Panc1 (cell line): Measurements from ENCODE around the gene MACROD2. TPM values are rescaled to one million over a fixed set of nuclear protein-coding genes. Genes with fewer than 3 reads are reported as not detected.

Source experiments
- ATAC-seq: fragments of 200-7000 bp; cut with Tn5 transposase; 2 replicates; pipeline ENCODE4 v1.9.1; 2020; ENCODE audit warnings: mild to moderate bottlenecking, moderate library complexity
- BruUV-seq: library from RNA; stranded (reverse); fragments of 400-500 nt; replicated peaks from 2 replicates; lab custom pipeline; 2021; lab: Mats Ljungman, UMichigan
- CTCF ChIA-PET: fragments of 300-600 bp; sonication (Branson Sonifier 250); formaldehyde crosslinking; loops from one replicate; lab custom pipeline; 2022; ENCODE audit warnings: antibody characterized with exemption; lab: Charles Lee
- POLR2A ChIA-PET: fragments of 300-600 bp; sonication (Branson Sonifier 250); formaldehyde crosslinking; loops from one replicate; lab custom pipeline; 2022; ENCODE audit warnings: antibody characterized with exemption; lab: Charles Lee
- DNase-seq: peaks from one replicate; pipeline ENCODE4 v3.0.0-alpha.2; 2010; ENCODE audit warnings: low read depth, low spot score
- H3K27ac ChIP-seq: 2 replicates; pipeline ENCODE4 v1.5.1; 2011; ENCODE audit warnings: mild to moderate bottlenecking, low read length, inconsistent platforms
- H3K27me3 ChIP-seq: fragments of 200-500 bp; sonication (Bioruptor generic); 2 replicates; pipeline ENCODE4 v1.6.0; 2014; ENCODE audit warnings: low read length, inconsistent platforms; ENCODE audit not compliant: control insufficient read depth, insufficient read depth
- H3K36me3 ChIP-seq: fragments of 200-500 bp; sonication (Bioruptor generic); 2 replicates; pipeline ENCODE4 v1.5.1; 2014; ENCODE audit warnings: inconsistent platforms, mild to moderate bottlenecking, low read length, moderate library complexity; ENCODE audit not compliant: control insufficient read depth, insufficient read depth
- H3K4me1 ChIP-seq: 2 replicates; pipeline ENCODE4 v1.5.1; 2011; ENCODE audit warnings: inconsistent platforms, mild to moderate bottlenecking, low read length, moderate library complexity; ENCODE audit not compliant: control insufficient read depth, insufficient read depth
- H3K4me3 ChIP-seq, 2 experiments: 2 replicates each; pipeline ENCODE4 v1.5.1; 2011 to 2012; ENCODE audit warnings: low read depth in 2 of 2, low read length in 2 of 2, mild to moderate bottlenecking in 2 of 2, inconsistent platforms in 1 of 2, moderate library complexity in 1 of 2
- H3K9me3 ChIP-seq: fragments of 200-500 bp; sonication (Bioruptor generic); 2 replicates; pipeline ENCODE4 v1.5.1; 2014; ENCODE audit warnings: low read depth, mild to moderate bottlenecking, inconsistent platforms, low read length, moderate library complexity; ENCODE audit not compliant: control insufficient read depth, insufficient read depth
- POLR2AphosphoS5 ChIP-seq: IDR thresholded peaks from 2 replicates; pipeline ENCODE4 v1.6.1; 2012; ENCODE audit warnings: mild to moderate bottlenecking, low read depth, low read length, moderate library complexity
- SIN3A ChIP-seq: IDR thresholded peaks from 2 replicates; pipeline ENCODE4 v1.6.1; 2012; ENCODE audit warnings: low read depth, mild to moderate bottlenecking, low read length, moderate library complexity, borderline replicate concordance; ENCODE audit not compliant: insufficient read depth
- TCF7L2 ChIP-seq: IDR thresholded peaks from 2 replicates; pipeline ENCODE4 v1.6.1; 2011; ENCODE audit warnings: mild to moderate bottlenecking, low read depth, low read length, inconsistent platforms
- in situ Hi-C: cut with HindIII; loops from 2 replicates; pipeline ENCODE4 v1.10.0; 2016; ENCODE audit warnings: low sequenced_read_pairs, low pct_unique_long_range_greater_than_20kb
- intact Hi-C: fragments of 100-400 bp; cut with micrococcal nuclease; formaldehyde crosslinking; loops from one replicate; pipeline ENCODE4 v1.10.0; 2022; ENCODE audit not compliant: unreplicated experiment
- total RNA-seq: library from RNA; stranded (reverse); gene quantifications from one replicate; pipeline ENCODE4 v1.2.1, GENCODE V29; 2021; ENCODE audit not compliant: unreplicated experiment
- TF ChIP-seq, protein P1 (sequence below), 2 experiments: IDR thresholded peaks; 2 replicates each; pipeline ENCODE4 v1.6.1; 2011 to 2012; ENCODE audit warnings: low read depth in 2 of 2, control low read depth in 1 of 2, low read length in 1 of 2, mild to moderate bottlenecking in 1 of 2, moderate library complexity in 1 of 2; ENCODE audit not compliant: insufficient read depth in 1 of 2
- TF ChIP-seq, protein P2 (sequence below): fragments of 450-650 bp; IDR thresholded peaks from 2 replicates; pipeline ENCODE4 v1.5.1; 2017; ENCODE audit warnings: mild to moderate bottlenecking

MACROD2 gene
- total RNA-seq, 1 experiment from 2014 or later: 1.2 TPM

DNA sequence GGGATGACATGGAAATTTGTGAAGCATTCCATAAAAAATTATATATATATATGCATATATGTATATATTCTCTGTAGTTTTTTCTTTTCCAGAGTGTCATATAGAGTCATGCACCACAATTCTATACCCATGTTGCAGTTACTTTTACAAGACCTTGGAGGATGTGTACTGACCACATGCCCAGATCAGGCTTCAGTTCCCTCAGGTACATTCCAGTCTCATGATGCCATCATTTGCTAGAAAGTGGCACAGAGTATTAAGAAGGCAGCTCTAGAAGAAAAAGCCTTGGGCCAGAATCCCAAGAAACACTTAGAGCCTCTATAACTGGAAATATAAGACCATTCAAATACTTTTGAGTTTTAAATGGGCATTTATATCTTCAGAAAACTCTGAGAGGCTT, 1027.6 kb downstream of the MACROD2 start:
- no peaks in the 10 kb centered on the region for H3K36me3 ChIP-seq
- ChIA-PET CTCF (no interaction called here), POLR2A (interaction anchor here (0.6 kb wide), 1 partner anchor 48 kb away, joined by 8 read pairs; no protein-coding TSS in a partner anchor)
- ATAC-seq (no peak), DNase-seq (no peak)
- H3K27ac ChIP-seq: no peak overlapping the region
- no peaks in the 10 kb centered on the region for H3K27me3 ChIP-seq
- intact Hi-C loops (no loop called here), in situ Hi-C loops (no loop called here)
- no peaks in the 10 kb centered on the region for H3K9me3 ChIP-seq
- no TSS peak for BruUV-seq
- no peaks in the 10 kb centered on the region for H3K4me1 ChIP-seq
- H3K4me3 ChIP-seq: no peak overlapping the region
- no peak for TF ChIP-seq TCF7L2
- TF ChIP-seq SIN3A: no peak
- TF ChIP-seq, protein P1, sequence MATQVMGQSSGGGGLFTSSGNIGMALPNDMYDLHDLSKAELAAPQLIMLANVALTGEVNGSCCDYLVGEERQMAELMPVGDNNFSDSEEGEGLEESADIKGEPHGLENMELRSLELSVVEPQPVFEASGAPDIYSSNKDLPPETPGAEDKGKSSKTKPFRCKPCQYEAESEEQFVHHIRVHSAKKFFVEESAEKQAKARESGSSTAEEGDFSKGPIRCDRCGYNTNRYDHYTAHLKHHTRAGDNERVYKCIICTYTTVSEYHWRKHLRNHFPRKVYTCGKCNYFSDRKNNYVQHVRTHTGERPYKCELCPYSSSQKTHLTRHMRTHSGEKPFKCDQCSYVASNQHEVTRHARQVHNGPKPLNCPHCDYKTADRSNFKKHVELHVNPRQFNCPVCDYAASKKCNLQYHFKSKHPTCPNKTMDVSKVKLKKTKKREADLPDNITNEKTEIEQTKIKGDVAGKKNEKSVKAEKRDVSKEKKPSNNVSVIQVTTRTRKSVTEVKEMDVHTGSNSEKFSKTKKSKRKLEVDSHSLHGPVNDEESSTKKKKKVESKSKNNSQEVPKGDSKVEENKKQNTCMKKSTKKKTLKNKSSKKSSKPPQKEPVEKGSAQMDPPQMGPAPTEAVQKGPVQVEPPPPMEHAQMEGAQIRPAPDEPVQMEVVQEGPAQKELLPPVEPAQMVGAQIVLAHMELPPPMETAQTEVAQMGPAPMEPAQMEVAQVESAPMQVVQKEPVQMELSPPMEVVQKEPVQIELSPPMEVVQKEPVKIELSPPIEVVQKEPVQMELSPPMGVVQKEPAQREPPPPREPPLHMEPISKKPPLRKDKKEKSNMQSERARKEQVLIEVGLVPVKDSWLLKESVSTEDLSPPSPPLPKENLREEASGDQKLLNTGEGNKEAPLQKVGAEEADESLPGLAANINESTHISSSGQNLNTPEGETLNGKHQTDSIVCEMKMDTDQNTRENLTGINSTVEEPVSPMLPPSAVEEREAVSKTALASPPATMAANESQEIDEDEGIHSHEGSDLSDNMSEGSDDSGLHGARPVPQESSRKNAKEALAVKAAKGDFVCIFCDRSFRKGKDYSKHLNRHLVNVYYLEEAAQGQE (IDR thresholded peaks at IDR 0.05; ENCODE audit: insufficient read depth in 1 of 2, low read depth in 2 of 2, low read length in 1 of 2): no peak
- no peak for TF ChIP-seq POLR2AphosphoS5
- TF ChIP-seq, protein P2, sequence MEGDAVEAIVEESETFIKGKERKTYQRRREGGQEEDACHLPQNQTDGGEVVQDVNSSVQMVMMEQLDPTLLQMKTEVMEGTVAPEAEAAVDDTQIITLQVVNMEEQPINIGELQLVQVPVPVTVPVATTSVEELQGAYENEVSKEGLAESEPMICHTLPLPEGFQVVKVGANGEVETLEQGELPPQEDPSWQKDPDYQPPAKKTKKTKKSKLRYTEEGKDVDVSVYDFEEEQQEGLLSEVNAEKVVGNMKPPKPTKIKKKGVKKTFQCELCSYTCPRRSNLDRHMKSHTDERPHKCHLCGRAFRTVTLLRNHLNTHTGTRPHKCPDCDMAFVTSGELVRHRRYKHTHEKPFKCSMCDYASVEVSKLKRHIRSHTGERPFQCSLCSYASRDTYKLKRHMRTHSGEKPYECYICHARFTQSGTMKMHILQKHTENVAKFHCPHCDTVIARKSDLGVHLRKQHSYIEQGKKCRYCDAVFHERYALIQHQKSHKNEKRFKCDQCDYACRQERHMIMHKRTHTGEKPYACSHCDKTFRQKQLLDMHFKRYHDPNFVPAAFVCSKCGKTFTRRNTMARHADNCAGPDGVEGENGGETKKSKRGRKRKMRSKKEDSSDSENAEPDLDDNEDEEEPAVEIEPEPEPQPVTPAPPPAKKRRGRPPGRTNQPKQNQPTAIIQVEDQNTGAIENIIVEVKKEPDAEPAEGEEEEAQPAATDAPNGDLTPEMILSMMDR: no peak

DNA sequence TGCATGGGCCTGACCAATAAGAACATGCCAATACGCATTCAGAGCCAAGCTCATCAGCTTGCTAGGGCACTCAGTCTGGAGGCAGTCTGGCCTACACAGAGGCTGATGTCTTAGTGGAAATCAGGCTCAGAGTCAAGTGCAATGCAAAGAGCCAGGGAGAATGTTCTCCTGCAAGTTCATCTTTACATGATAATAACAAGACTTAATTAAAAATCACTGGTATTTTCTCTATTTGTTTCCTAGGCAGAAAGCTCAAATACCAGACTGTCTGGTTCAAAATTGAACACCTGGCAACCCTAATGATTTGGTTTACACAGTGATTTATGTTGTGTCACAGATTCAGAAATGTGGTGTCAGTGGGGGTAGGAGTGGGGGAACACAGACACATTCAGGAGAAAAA, 1031.4 kb downstream of the MACROD2 start:
- ChIA-PET POLR2A (no interaction called here), CTCF (no interaction called here)
- no peaks in the 10 kb centered on the region for H3K36me3 ChIP-seq
- ATAC-seq (no peak), DNase-seq (no peak)
- TF ChIP-seq SIN3A: no peak
- TF ChIP-seq, protein P2: no peak
- TF ChIP-seq, protein P1 (IDR thresholded peaks at IDR 0.05; ENCODE audit: insufficient read depth in 1 of 2, low read depth in 2 of 2, low read length in 1 of 2): no peak
- in situ Hi-C loops (no loop called here), intact Hi-C loops (no loop called here)
- H3K9me3 ChIP-seq: no peaks in the 10 kb centered on the region
- no peak overlapping the region for H3K27ac ChIP-seq
- H3K4me3 ChIP-seq: no peak overlapping the region
- BruUV-seq: no TSS peak
- H3K27me3 ChIP-seq: no peaks in the 10 kb centered on the region
- H3K4me1 ChIP-seq: no peaks in the 10 kb centered on the region
